Astrocyte (in vitro differentiated cells and primary cell): ENCODE data around the gene NTM.

Source experiments
- EZH2 ChIP-seq: IDR thresholded peaks from 2 replicates; pipeline ENCODE4 v1.6.1; 2012; ENCODE audit warnings: mild to moderate bottlenecking, low read length, inconsistent platforms; ENCODE audit not compliant: insufficient read depth
- TF ChIP-seq, protein P1 (sequence below): IDR thresholded peaks from 2 replicates; pipeline ENCODE4 v1.5.1; 2011; ENCODE audit warnings: low read depth, mild to moderate bottlenecking, inconsistent platforms, low read length, moderate library complexity; ENCODE audit not compliant: insufficient read depth

DNA sequence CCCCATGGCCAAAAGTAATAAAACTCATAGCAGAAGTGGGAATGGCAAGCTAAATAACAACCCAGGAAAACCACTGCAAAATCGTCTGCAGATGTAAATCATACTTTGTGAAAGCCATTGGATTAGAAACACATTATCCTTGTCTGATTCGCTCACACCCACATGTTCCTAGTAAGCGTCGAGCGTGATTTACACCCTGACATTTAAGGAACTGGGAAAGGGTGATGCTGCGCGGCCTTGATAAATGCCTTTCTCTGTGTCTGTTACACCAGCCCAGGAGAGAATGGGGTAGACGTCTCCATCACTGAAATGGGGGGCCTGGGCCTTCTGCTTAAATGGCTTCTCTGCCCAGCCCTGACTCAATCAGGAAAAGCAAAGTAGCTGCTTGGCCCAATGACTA is 162.7 kb downstream of the NTM start:
- TF ChIP-seq, protein P1, sequence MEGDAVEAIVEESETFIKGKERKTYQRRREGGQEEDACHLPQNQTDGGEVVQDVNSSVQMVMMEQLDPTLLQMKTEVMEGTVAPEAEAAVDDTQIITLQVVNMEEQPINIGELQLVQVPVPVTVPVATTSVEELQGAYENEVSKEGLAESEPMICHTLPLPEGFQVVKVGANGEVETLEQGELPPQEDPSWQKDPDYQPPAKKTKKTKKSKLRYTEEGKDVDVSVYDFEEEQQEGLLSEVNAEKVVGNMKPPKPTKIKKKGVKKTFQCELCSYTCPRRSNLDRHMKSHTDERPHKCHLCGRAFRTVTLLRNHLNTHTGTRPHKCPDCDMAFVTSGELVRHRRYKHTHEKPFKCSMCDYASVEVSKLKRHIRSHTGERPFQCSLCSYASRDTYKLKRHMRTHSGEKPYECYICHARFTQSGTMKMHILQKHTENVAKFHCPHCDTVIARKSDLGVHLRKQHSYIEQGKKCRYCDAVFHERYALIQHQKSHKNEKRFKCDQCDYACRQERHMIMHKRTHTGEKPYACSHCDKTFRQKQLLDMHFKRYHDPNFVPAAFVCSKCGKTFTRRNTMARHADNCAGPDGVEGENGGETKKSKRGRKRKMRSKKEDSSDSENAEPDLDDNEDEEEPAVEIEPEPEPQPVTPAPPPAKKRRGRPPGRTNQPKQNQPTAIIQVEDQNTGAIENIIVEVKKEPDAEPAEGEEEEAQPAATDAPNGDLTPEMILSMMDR, result no peak
- no peak for TF ChIP-seq EZH2
